Pancreas (tissue), 10 donors: ENCODE data around the gene AP1B1. TPM values are rescaled to one million over a fixed set of nuclear protein-coding genes. Genes with fewer than 3 reads are reported as not detected.
"Not testable (repeated sequence)": the region's sequence is repeated elsewhere in the genome, so short reads cannot be mapped to it uniquely, and the experiment has no call there.

Source experiments
- ATAC-seq, 4 donors: fragments of 200-7000 bp; cut with Tn5 transposase; one replicate each; pipeline versions ENCODE4 v1.8.0 to v1.9.1; 2020; ENCODE audit warnings: mild to moderate bottlenecking in 4 of 4, moderate library complexity in 4 of 4
- DNase-seq, 6 donors: peaks; one replicate each; pipeline ENCODE4 v3.0.0-alpha.2; 2020
- FAIRE-seq: peaks from 2 replicates; lab custom pipeline; 2012; peaks lifted over from hg19 to GRCh38; lab: Jason Lieb, UNC
- H3K27ac ChIP-seq, 4 donors: fragments of 200-600 bp; sonication (generic); 1 replicate in 3 of 4; 2 replicates in 1 of 4; pipeline versions ENCODE4 v1.5.0 to v1.8.0; 2020
- H3K27me3 ChIP-seq, 4 donors: fragments of 200-600 bp; one replicate each; pipeline ENCODE4 v1.8.0; 2021
- H3K36me3 ChIP-seq, 3 donors: fragments of 200-600 bp; sonication (generic) in 1 of 3; one replicate each; pipeline versions ENCODE4 v1.5.0 to v1.8.0; 2020 to 2021
- H3K4me1 ChIP-seq, 3 donors: fragments of 200-600 bp; one replicate each; pipeline ENCODE4 v1.8.0; 2021
- H3K4me3 ChIP-seq, 4 donors: fragments of 200-600 bp; sonication (generic) in 2 of 4; one replicate each; pipeline versions ENCODE4 v1.5.0 to v1.8.0; 2020 to 2021
- H3K9me3 ChIP-seq, 4 donors: fragments of 200-600 bp; one replicate each; pipeline ENCODE4 v1.8.0; 2021
- CTCF ChIP-seq, 4 donors: fragments of 200-600 bp; sonication (generic) in 3 of 4; IDR thresholded peaks; one replicate each; pipeline versions ENCODE4 v1.5.0 to v1.8.0; 2021; ENCODE audit warnings: antibody characterized with exemption in 4 of 4
- WGBS, 2 donors: extraction: QIAGEN DNeasy Blood & Tissue Kit; methylation state at CpG; one replicate each; pipeline ENCODE4 v1.1.7; 2013; 5-methylcytosine and 5-hydroxymethylcytosine counted together
- intact Hi-C, 3 donors: fragments of 100-400 bp; cut with DNase I; formaldehyde crosslinking; loops; one replicate each; pipeline versions ENCODE4 v1.11.1 to v1.14.2; 2022
- polyA plus RNA-seq, 2 donors: library from polyadenylated mRNA; stranded (reverse); fragments of 200-250 nt; gene quantifications; one replicate each; pipeline ENCODE4 v1.2.3, GENCODE V29; 2013
- total RNA-seq, 6 donors: library from RNA; stranded (reverse); fragmentation: NEBNext Ultra II Directional in 4 of 6; extraction: Animal tissue kit (Norgen Biotek cat#: 25700) in 4 of 6; gene quantifications; one replicate each; pipeline versions ENCODE4 v1.2.1 to v1.2.4, GENCODE V29; 2021 to 2023
- donor health status: healthy with polysubstance abuse.
- donor health status: DM: no; HTN: no; CAD: no; lungs with moderate emphysema.
- donor health status: DM: no; HTN: no; CAD: no.
- donor health status: control.
- donor health status: control.
- donor health status: Bipolar disorder and iron deficiency.
- donor health status: DM: yes; HTN: yes; CAD: no.
- donor health status: DM: no; HTN: no; CAD: no.
- donor health status: DM: no; HTN: no; CAD: no.
- donor health status: DM: yes; HTN: yes; CAD: no.

AP1B1 gene
- total and polyA plus RNA-seq, 8 donors, result 27.5 to 49.9 (median 35.8) TPM

- ATAC-seq (peak in 3 of 4 donors; percentile 46 to 76 (median 71)), DNase-seq (no peak), FAIRE-seq (no peak)
- Histone ChIP-seq H3K27ac (peak overlapping the region in 2 of 4 donors; percentile 12 to 36), H3K36me3 (peaks cover 0 to 5% (median 0%) of the 10 kb centered on the region in 3 donors), H3K27me3 (no peaks in the 10 kb centered on the region), H3K9me3 (no peaks in the 10 kb centered on the region), H3K4me3 (no peak overlapping the region), H3K4me1 (peaks cover 0 to 7% (median 6%) of the 10 kb centered on the region in 3 donors)
- no peak for TF ChIP-seq CTCF (IDR thresholded peaks at IDR 0.05)
- 61 to 64% methylated on average over 9 of the region's 9 CpGs for WGBS, 2 donors
- intact Hi-C loops, result no loop called here
These were observed 18.9 kb downstream of the AP1B1 start for GRCh38 chr22:29369460-29369859.

- FAIRE-seq (no peak), ATAC-seq (peak; percentile 73 to 82 (median 76)), DNase-seq (peak in 4 of 6 donors; percentile 42 to 72 (median 62))
- no peaks in the 10 kb centered on the region for H3K27me3 ChIP-seq
- no peaks in the 10 kb centered on the region for H3K9me3 ChIP-seq
- peak in 3 of 4 donors; percentile 19 to 43 (median 32) for TF ChIP-seq CTCF (IDR thresholded peaks at IDR 0.05)
- 45 to 54% methylated on average over 9 of the region's 9 CpGs for WGBS, 2 donors
- intact Hi-C loops, result no loop called here
- H3K36me3 ChIP-seq, result peaks cover 5 to 27% (median 6%) of the 10 kb centered on the region in 3 donors
- H3K4me3 ChIP-seq, result no peak overlapping the region
- no peak overlapping the region for H3K27ac ChIP-seq
- no peaks in the 10 kb centered on the region for H3K4me1 ChIP-seq
These were observed 28.9 kb downstream of the AP1B1 start for GRCh38 chr22:29359469-29359868.

- H3K9me3 ChIP-seq, ATAC-seq, H3K27ac ChIP-seq, H3K4me3 ChIP-seq, H3K4me1 ChIP-seq, FAIRE-seq, intact Hi-C loops, H3K27me3 ChIP-seq, DNase-seq: not testable (repeated sequence)
- WGBS, 2 donors, result 91 to 94% methylated on average over 12 of the region's 12 CpGs
- H3K36me3 ChIP-seq, result peaks cover 6 to 48% (median 18%) of the 10 kb centered on the region in 3 donors
These were observed 31.0 kb downstream of the AP1B1 start for GRCh38 chr22:29357193-29357890.

- H3K36me3 ChIP-seq, result peaks cover 17 to 80% (median 28%) of the 10 kb centered on the region in 3 donors
- no peak overlapping the region for H3K27ac ChIP-seq
- no peak for DNase-seq
- WGBS, 2 donors, result 89 to 93% methylated on average over 8 of the region's 8 CpGs
- H3K9me3 ChIP-seq, result no peaks in the 10 kb centered on the region
- no peaks in the 10 kb centered on the region for H3K4me1 ChIP-seq
- FAIRE-seq, result no peak
- no peak for TF ChIP-seq CTCF (IDR thresholded peaks at IDR 0.05)
- intact Hi-C loops, result no loop called here
- H3K27me3 ChIP-seq, result no peaks in the 10 kb centered on the region
- no peak for ATAC-seq
- no peak overlapping the region for H3K4me3 ChIP-seq
These were observed 34.5 kb downstream of the AP1B1 start for GRCh38 chr22:29353860-29354259.

GRCh38 chr22:29353286-29353685 lies 35.1 kb downstream of the AP1B1 start:
- WGBS, 2 donors, result 91% methylated on average over 11 of the region's 11 CpGs
- no peaks in the 10 kb centered on the region for H3K27me3 ChIP-seq
- H3K4me3 ChIP-seq, result no peak overlapping the region
- no peak for DNase-seq
- no peaks in the 10 kb centered on the region for H3K4me1 ChIP-seq
- no peaks in the 10 kb centered on the region for H3K9me3 ChIP-seq
- H3K27ac ChIP-seq, result no peak overlapping the region
- intact Hi-C loops, result no loop called here
- ATAC-seq, result no peak
- peaks cover 17 to 82% (median 24%) of the 10 kb centered on the region in 3 donors for H3K36me3 ChIP-seq
- FAIRE-seq, result no peak
- no peak for TF ChIP-seq CTCF (IDR thresholded peaks at IDR 0.05)
